ENCODE results near the gene TP53.

TP53 gene

GRCh38 chr17:7640783-7641182 is 46.5 kb downstream of the TP53 start:
- no peak overlapping the region for H3K4me3 ChIP-seq (replicated peaks; ENCODE audit: low read depth, low read length)
- no peak for TF ChIP-seq CTCF (IDR thresholded peaks at IDR 0.05; ENCODE audit: low read length, missing control alignments)
- DNase-seq (ENCODE audit: low read depth), result no peak

GRCh38 chr17:7636163-7636562 is 51.1 kb downstream of the TP53 start:
- H3K4me3 ChIP-seq (replicated peaks; ENCODE audit: low read depth, low read length), result no peak overlapping the region
- no peak for TF ChIP-seq CTCF (IDR thresholded peaks at IDR 0.05; ENCODE audit: low read length, missing control alignments)
- no peak for DNase-seq (ENCODE audit: low read depth)

- TF ChIP-seq CTCF (IDR thresholded peaks at IDR 0.05; ENCODE audit: low read length, missing control alignments), result peak; percentile 77
- DNase-seq (ENCODE audit: low read depth), result peak; percentile 64
- H3K4me3 ChIP-seq (replicated peaks; ENCODE audit: low read depth, low read length), result no peak overlapping the region
Measured at GRCh38 chr17:7634384-7634783, 52.9 kb downstream of the TP53 start.

GRCh38 chr17:7633093-7633492 is 54.2 kb downstream of the TP53 start:
- TF ChIP-seq CTCF (IDR thresholded peaks at IDR 0.05; ENCODE audit: low read length, missing control alignments), result no peak
- no peak for DNase-seq (ENCODE audit: low read depth)
- no peak overlapping the region for H3K4me3 ChIP-seq (replicated peaks; ENCODE audit: low read depth, low read length)

- no peak overlapping the region for H3K4me3 ChIP-seq (replicated peaks; ENCODE audit: low read depth, low read length)
- TF ChIP-seq CTCF (IDR thresholded peaks at IDR 0.05; ENCODE audit: low read length, missing control alignments), result peak; percentile 70
- peak; percentile 73 for DNase-seq (ENCODE audit: low read depth)
Measured at GRCh38 chr17:7632492-7632894, 54.8 kb downstream of the TP53 start.

GRCh38 chr17:7631398-7632380 is 55.6 kb downstream of the TP53 start:
- no peak for DNase-seq (ENCODE audit: low read depth)
- H3K4me3 ChIP-seq (replicated peaks; ENCODE audit: low read depth, low read length), result no peak overlapping the region
- TF ChIP-seq CTCF (IDR thresholded peaks at IDR 0.05; ENCODE audit: low read length, missing control alignments), result no peak

Data from fibroblast of pulmonary artery (primary cell).